Esophagus squamous epithelium (tissue), 5 donors: ENCODE results near the gene TUT4. TPM values are rescaled to one million over a fixed set of nuclear protein-coding genes. Genes with fewer than 3 reads are reported as not detected.

Experiments used
- DNase-seq: peaks from one replicate; lab custom pipeline; 2025; lab: John Stamatoyannopoulos, UW
- H3K27ac ChIP-seq, 4 donors: fragments of 200-600 bp; sonication (generic); one replicate each; pipeline ENCODE4 v1.5.1; 2016 to 2019; ENCODE audit warnings: mild to moderate bottlenecking in 1 of 4
- H3K27me3 ChIP-seq, 4 donors: fragments of 200-600 bp; sonication (generic); 1 replicate in 3 of 4; 2 replicates in 1 of 4; pipeline versions ENCODE4 v1.5.1 to v1.6.0; 2017 to 2021; ENCODE audit warnings: antibody characterized with exemption in 1 of 4
- H3K36me3 ChIP-seq, 3 donors: fragments of 200-600 bp; sonication (generic); one replicate each; pipeline ENCODE4 v1.5.1; 2016 to 2019
- H3K4me1 ChIP-seq, 3 donors: fragments of 200-600 bp; sonication (generic); one replicate each; pipeline ENCODE4 v1.5.1; 2017 to 2019
- H3K4me3 ChIP-seq, 4 donors: fragments of 200-600 bp; sonication (generic); 1 replicate in 3 of 4; 2 replicates in 1 of 4; pipeline ENCODE4 v1.5.1; 2016 to 2019; ENCODE audit warnings: mild to moderate bottlenecking in 2 of 4, moderate library complexity in 1 of 4
- H3K9me3 ChIP-seq, 3 donors: fragments of 200-600 bp; sonication (generic); one replicate each; pipeline ENCODE4 v1.5.1; 2016 to 2019
- CTCF ChIP-seq, 6 experiments: fragments of 450-650 bp in 4 of 6; fragments of 200-600 bp in 2 of 6; sonication (generic) in 2 of 6; IDR thresholded peaks; one replicate each; pipeline ENCODE4 v1.5.1; 2016 to 2019; ENCODE audit warnings: antibody characterized with exemption in 6 of 6, mild to moderate bottlenecking in 4 of 6, moderate library complexity in 4 of 6
- POLR2A ChIP-seq, 4 donors: fragments of 450-650 bp; IDR thresholded peaks; one replicate each; pipeline ENCODE4 v1.6.1; 2017; ENCODE audit warnings: antibody characterized with exemption in 4 of 4, mild to moderate bottlenecking in 4 of 4, moderate library complexity in 3 of 4
- WGBS, 2 donors: methylation state at CpG; one replicate each; pipeline ENCODE4 v1.1.5; 2018; 5-methylcytosine and 5-hydroxymethylcytosine counted together
- intact Hi-C: fragments of 100-400 bp; cut with DNase I; formaldehyde crosslinking; loops from one replicate; pipeline ENCODE4 v1.15.0; 2022
- total RNA-seq, 4 donors: library from RNA; depleted of rRNA; stranded (reverse); fragments of >200 nt; gene quantifications; one replicate each; pipeline ENCODE4 v1.1.0, GENCODE V29; 2016
- donor health status: DM: yes; HTN: yes; CAD: no.

Gene TUT4
- total RNA-seq, 4 donors from 2014 or later, result 18.9 to 56.1 (median 26.8) TPM

GRCh38 chr1:52599236-52599635 lies 46.3 kb upstream of the TUT4 start:
- 77 to 87% methylated on average over 4 to 7 of the region's 7 CpGs for WGBS, 2 donors
- no peak for TF ChIP-seq CTCF (IDR thresholded peaks at IDR 0.05)
- TF ChIP-seq POLR2A (IDR thresholded peaks at IDR 0.05), result no peak
- no peak for DNase-seq
- Histone ChIP-seq H3K9me3 (no peaks in the 10 kb centered on the region), H3K36me3 (no peaks in the 10 kb centered on the region), H3K4me1 (peaks cover 7 to 29% (median 22%) of the 10 kb centered on the region in 3 donors), H3K4me3 (no peak overlapping the region), H3K27ac (no peak overlapping the region), H3K27me3 (peaks cover 0 to 10% (median 0%) of the 10 kb centered on the region in 4 donors)
- intact Hi-C loops, result no loop called here

- intact Hi-C loops, result no loop called here
- Histone ChIP-seq H3K27ac (no peak overlapping the region), H3K4me3 (no peak overlapping the region), H3K36me3 (no peaks in the 10 kb centered on the region), H3K9me3 (no peaks in the 10 kb centered on the region), H3K27me3 (peaks cover 0 to 10% (median 0%) of the 10 kb centered on the region in 4 donors), H3K4me1 (peaks cover 7 to 23% (median 17%) of the 10 kb centered on the region in 3 donors)
- DNase-seq, result no peak
- 81 to 97% methylated on average over 7 of the region's 7 CpGs for WGBS, 2 donors
- no peak for TF ChIP-seq CTCF (IDR thresholded peaks at IDR 0.05)
- no peak for TF ChIP-seq POLR2A (IDR thresholded peaks at IDR 0.05)
Measured at GRCh38 chr1:52598729-52599128, 45.8 kb upstream of the TUT4 start.

- no peaks in the 10 kb centered on the region for H3K36me3 ChIP-seq
- H3K27ac ChIP-seq, result no peak overlapping the region
- no peak overlapping the region for H3K4me3 ChIP-seq
- H3K4me1 ChIP-seq, result peaks cover 3 to 15% (median 9%) of the 10 kb centered on the region in 3 donors
- DNase-seq, result no peak
- WGBS, 2 donors, result 60 to 63% methylated on average over 2 of the region's 2 CpGs
- no peak for TF ChIP-seq CTCF (IDR thresholded peaks at IDR 0.05)
- no peak for TF ChIP-seq POLR2A (IDR thresholded peaks at IDR 0.05)
- intact Hi-C loops, result no loop called here
- H3K9me3 ChIP-seq, result no peaks in the 10 kb centered on the region
- peaks cover 0 to 10% (median 0%) of the 10 kb centered on the region in 4 donors for H3K27me3 ChIP-seq
Measured at GRCh38 chr1:52597912-52598311, 45.0 kb upstream of the TUT4 start.

- no peaks in the 10 kb centered on the region for H3K36me3 ChIP-seq
- TF ChIP-seq CTCF (IDR thresholded peaks at IDR 0.05), result no peak
- TF ChIP-seq POLR2A (IDR thresholded peaks at IDR 0.05), result no peak
- intact Hi-C loops, result no loop called here
- DNase-seq, result no peak
- no peak overlapping the region for H3K27ac ChIP-seq
- WGBS, 2 donors, result 56 to 57% methylated on average over 3 of the region's 3 CpGs
- no peaks in the 10 kb centered on the region for H3K9me3 ChIP-seq
- no peak overlapping the region for H3K4me3 ChIP-seq
- H3K27me3 ChIP-seq, result peaks cover 0 to 10% (median 0%) of the 10 kb centered on the region in 4 donors
- H3K4me1 ChIP-seq, result no peaks in the 10 kb centered on the region
Measured at GRCh38 chr1:52595061-52595460, 42.2 kb upstream of the TUT4 start.

GRCh38 chr1:52593495-52593894 lies 40.6 kb upstream of the TUT4 start:
- 90 to 100% methylated on average over 1 of the region's 1 CpG for WGBS, 2 donors
- Histone ChIP-seq H3K4me3 (no peak overlapping the region), H3K9me3 (no peaks in the 10 kb centered on the region), H3K36me3 (no peaks in the 10 kb centered on the region), H3K4me1 (no peaks in the 10 kb centered on the region), H3K27ac (no peak overlapping the region), H3K27me3 (peaks cover 0 to 17% (median 0%) of the 10 kb centered on the region in 4 donors)
- TF ChIP-seq POLR2A (IDR thresholded peaks at IDR 0.05) (no peak), CTCF (IDR thresholded peaks at IDR 0.05) (no peak)
- no peak for DNase-seq
- intact Hi-C loops, result no loop called here
